AG10803 (cell line): ENCODE data around the gene TBX5.
"Not testable (repeated sequence)": the region's sequence is repeated elsewhere in the genome, so short reads cannot be mapped to it uniquely, and the experiment has no call there.

Experiments
- DNase-seq: peaks from one replicate; pipeline ENCODE4 v3.0.0; 2010; ENCODE audit warnings: low read depth
- H3K4me3 ChIP-seq: 2 replicates; pipeline ENCODE4 v1.5.1; 2011; ENCODE audit warnings: mild to moderate bottlenecking, low read length, control low read depth
- CTCF ChIP-seq: conservative IDR thresholded peaks from 2 replicates; pipeline ENCODE4 v1.5.1; 2011; ENCODE audit warnings: mild to moderate bottlenecking, low read length, control low read depth, inconsistent platforms

TBX5 gene

GRCh38 chr12:114371250-114371649 is 34.7 kb downstream of the TBX5 start:
- DNase-seq, result no peak
- no peak overlapping the region for H3K4me3 ChIP-seq
- no peak for TF ChIP-seq CTCF

- no peak overlapping the region for H3K4me3 ChIP-seq
- TF ChIP-seq CTCF, result peak; percentile 29; the same call in 1 of the 2 replicates
- DNase-seq, result peak; percentile 75
Measured at GRCh38 chr12:114368685-114369452, 37.1 kb downstream of the TBX5 start.

- no peak overlapping the region for H3K4me3 ChIP-seq
- DNase-seq, result no peak
- TF ChIP-seq CTCF, result no peak
Measured at GRCh38 chr12:114361992-114362391, 44.0 kb downstream of the TBX5 start.

- no peak for DNase-seq
- no peak overlapping the region for H3K4me3 ChIP-seq
- no peak for TF ChIP-seq CTCF
Measured at GRCh38 chr12:114361545-114361944, 44.4 kb downstream of the TBX5 start.

- DNase-seq, result no peak
- H3K4me3 ChIP-seq, result no peak overlapping the region
- TF ChIP-seq CTCF, result no peak
Measured at GRCh38 chr12:114360485-114360884, 45.5 kb downstream of the TBX5 start.

GRCh38 chr12:114355389-114356088 is 50.4 kb downstream of the TBX5 start:
- DNase-seq, result no peak
- no peak for TF ChIP-seq CTCF
- H3K4me3 ChIP-seq, result no peak overlapping the region

GRCh38 chr12:114349239-114349638 is 56.7 kb downstream of the TBX5 start:
- H3K4me3 ChIP-seq, DNase-seq: not testable (repeated sequence)
